Measurements from ENCODE around the gene OR6C76.

- TF ChIP-seq, protein P1, sequence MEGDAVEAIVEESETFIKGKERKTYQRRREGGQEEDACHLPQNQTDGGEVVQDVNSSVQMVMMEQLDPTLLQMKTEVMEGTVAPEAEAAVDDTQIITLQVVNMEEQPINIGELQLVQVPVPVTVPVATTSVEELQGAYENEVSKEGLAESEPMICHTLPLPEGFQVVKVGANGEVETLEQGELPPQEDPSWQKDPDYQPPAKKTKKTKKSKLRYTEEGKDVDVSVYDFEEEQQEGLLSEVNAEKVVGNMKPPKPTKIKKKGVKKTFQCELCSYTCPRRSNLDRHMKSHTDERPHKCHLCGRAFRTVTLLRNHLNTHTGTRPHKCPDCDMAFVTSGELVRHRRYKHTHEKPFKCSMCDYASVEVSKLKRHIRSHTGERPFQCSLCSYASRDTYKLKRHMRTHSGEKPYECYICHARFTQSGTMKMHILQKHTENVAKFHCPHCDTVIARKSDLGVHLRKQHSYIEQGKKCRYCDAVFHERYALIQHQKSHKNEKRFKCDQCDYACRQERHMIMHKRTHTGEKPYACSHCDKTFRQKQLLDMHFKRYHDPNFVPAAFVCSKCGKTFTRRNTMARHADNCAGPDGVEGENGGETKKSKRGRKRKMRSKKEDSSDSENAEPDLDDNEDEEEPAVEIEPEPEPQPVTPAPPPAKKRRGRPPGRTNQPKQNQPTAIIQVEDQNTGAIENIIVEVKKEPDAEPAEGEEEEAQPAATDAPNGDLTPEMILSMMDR (IDR thresholded peaks at IDR 0.05) = no peak
- TF ChIP-seq EP300 (IDR thresholded peaks at IDR 0.05) = no peak
- no peak for TF ChIP-seq POLR2A (IDR thresholded peaks at IDR 0.05)
Observed at GRCh38 chr12:55445357-55445756, 19.3 kb downstream of the OR6C76 start.

All from tibial nerve (tissue), 4 donors.